Calu3 (cell line): ENCODE data around the gene MALRD1. TPM values are rescaled to one million over a fixed set of nuclear protein-coding genes. Genes with fewer than 3 reads are reported as not detected.

ENCODE experiments used
- BruUV-seq: library from RNA; stranded (reverse); fragments of 400-500 nt; replicated peaks from 2 replicates; lab custom pipeline; 2021; lab: Mats Ljungman, UMichigan
- CTCF ChIA-PET: fragments of 300-600 bp; sonication (Branson Sonifier 250); formaldehyde crosslinking; loops from one replicate; lab custom pipeline; 2022; ENCODE audit warnings: antibody characterized with exemption; lab: Charles Lee
- DNase-seq: peaks from one replicate; pipeline ENCODE4 v3.0.0; 2022
- H3K27ac Mint-ChIP-seq: one replicate; pipeline ENCODE4 v1.8.0; 2022; ENCODE audit warnings: mixed read lengths; ENCODE audit not compliant: unreplicated experiment
- H3K27me3 Mint-ChIP-seq: one replicate; pipeline ENCODE4 v1.8.0; 2022; ENCODE audit warnings: mixed read lengths; ENCODE audit not compliant: unreplicated experiment
- H3K36me3 Mint-ChIP-seq: one replicate; pipeline ENCODE4 v1.8.0; 2022; ENCODE audit warnings: mild to moderate bottlenecking, moderate library complexity, mixed read lengths; ENCODE audit not compliant: insufficient read depth, unreplicated experiment
- H3K4me1 Mint-ChIP-seq: one replicate; pipeline ENCODE4 v1.8.0; 2022; ENCODE audit warnings: mild to moderate bottlenecking, low read depth, mixed read lengths; ENCODE audit not compliant: unreplicated experiment
- H3K4me3 Mint-ChIP-seq: one replicate; pipeline ENCODE4 v1.8.0; 2022; ENCODE audit warnings: mild to moderate bottlenecking, low read depth, moderate library complexity, mixed read lengths; ENCODE audit not compliant: unreplicated experiment
- H3K9me3 Mint-ChIP-seq: one replicate; pipeline ENCODE4 v1.8.0; 2022; ENCODE audit warnings: low read depth, mixed read lengths; ENCODE audit not compliant: unreplicated experiment
- intact Hi-C: fragments of 100-400 bp; cut with micrococcal nuclease; formaldehyde crosslinking; loops from one replicate; pipeline ENCODE4 v1.10.0; 2022; ENCODE audit not compliant: unreplicated experiment
- total RNA-seq: library from RNA; stranded (reverse); gene quantifications from 2 replicates; pipeline ENCODE4 v1.2.3, GENCODE V29; 2022
- TF ChIP-seq, protein P1 (sequence below): fragments of 200-600 bp; IDR thresholded peaks from one replicate; pipeline ENCODE4 v1.8.0; 2022; ENCODE audit warnings: antibody characterized with exemption; ENCODE audit not compliant: unreplicated experiment

The MALRD1 gene
- total RNA-seq, 1 experiment from 2014 or later, result not detected

DNA sequence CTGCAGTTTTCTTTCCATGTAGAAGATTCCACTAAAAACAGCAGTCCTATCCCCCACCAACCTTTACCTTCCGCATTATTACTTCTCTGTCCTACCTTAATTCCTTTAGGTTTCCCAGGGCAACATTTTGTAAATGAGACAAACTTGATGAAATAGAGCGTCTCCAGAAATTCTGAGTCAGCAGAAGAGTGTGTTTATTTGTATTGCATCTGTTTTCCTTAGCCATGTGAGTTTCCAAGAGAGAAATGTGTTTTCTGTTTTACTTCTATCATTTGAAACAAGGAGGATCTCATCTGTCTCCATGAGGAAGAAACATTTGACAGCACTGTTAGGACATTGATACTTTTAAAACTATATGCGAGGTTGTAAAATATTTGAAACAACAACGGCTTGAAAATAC lies 523.5 kb downstream of the MALRD1 start:
- Mint-ChIP-seq H3K4me3 (no peak overlapping the region), H3K27me3 (no peaks in the 10 kb centered on the region), H3K9me3 (peaks cover 20% of the 10 kb centered on the region), H3K4me1 (no peaks in the 10 kb centered on the region), H3K36me3 (no peaks in the 10 kb centered on the region), H3K27ac (no peak overlapping the region)
- intact Hi-C loops, result no loop called here
- no TSS peak for BruUV-seq
- no peak for DNase-seq
- CTCF ChIA-PET, result no interaction called here
- TF ChIP-seq, protein P1, sequence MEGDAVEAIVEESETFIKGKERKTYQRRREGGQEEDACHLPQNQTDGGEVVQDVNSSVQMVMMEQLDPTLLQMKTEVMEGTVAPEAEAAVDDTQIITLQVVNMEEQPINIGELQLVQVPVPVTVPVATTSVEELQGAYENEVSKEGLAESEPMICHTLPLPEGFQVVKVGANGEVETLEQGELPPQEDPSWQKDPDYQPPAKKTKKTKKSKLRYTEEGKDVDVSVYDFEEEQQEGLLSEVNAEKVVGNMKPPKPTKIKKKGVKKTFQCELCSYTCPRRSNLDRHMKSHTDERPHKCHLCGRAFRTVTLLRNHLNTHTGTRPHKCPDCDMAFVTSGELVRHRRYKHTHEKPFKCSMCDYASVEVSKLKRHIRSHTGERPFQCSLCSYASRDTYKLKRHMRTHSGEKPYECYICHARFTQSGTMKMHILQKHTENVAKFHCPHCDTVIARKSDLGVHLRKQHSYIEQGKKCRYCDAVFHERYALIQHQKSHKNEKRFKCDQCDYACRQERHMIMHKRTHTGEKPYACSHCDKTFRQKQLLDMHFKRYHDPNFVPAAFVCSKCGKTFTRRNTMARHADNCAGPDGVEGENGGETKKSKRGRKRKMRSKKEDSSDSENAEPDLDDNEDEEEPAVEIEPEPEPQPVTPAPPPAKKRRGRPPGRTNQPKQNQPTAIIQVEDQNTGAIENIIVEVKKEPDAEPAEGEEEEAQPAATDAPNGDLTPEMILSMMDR, result no peak

DNA sequence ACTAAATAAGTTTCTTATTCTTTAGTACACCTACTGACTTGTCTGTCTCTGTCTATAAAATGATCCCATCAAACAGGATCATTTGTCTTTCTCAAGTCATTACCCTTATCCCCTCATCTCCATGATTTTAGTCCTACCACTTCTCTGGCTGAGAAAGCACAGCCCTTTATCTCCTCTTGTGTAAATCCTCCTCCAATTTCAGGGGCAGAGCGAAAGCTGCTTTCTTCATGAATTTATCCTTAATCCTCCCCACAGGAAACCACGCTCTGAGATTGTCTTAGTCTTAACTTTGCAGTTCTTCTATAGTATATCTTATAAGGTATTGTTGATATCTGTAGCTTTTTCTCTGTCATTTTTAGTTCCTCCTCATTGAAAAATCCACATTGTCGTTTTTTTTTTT lies 528.0 kb downstream of the MALRD1 start:
- no TSS peak for BruUV-seq
- DNase-seq, result no peak
- H3K4me1 Mint-ChIP-seq, result no peaks in the 10 kb centered on the region
- no peaks in the 10 kb centered on the region for H3K27me3 Mint-ChIP-seq
- H3K9me3 Mint-ChIP-seq, result peaks cover 17% of the 10 kb centered on the region
- TF ChIP-seq, protein P1, result no peak
- CTCF ChIA-PET, result no interaction called here
- intact Hi-C loops, result no loop called here
- H3K27ac Mint-ChIP-seq, result no peak overlapping the region
- no peaks in the 10 kb centered on the region for H3K36me3 Mint-ChIP-seq
- H3K4me3 Mint-ChIP-seq, result no peak overlapping the region

DNA sequence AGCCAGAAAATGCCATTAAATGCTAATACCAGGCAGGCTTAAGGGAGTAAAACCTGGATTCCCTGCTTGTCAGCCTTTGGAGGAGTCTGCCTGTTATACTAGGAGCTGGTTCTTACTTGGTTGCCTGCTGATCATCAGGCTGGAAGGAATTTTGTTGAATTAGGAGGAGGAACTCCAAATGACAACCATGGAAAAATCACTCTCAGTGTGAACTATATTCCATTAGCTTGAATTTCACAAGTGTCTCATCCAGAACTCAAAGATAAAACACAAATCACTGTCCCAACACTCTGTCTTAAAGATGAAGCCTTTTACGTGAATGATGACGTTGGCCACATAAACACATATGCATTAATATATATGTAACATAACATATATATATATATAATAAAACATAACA lies 528.8 kb downstream of the MALRD1 start:
- Mint-ChIP-seq H3K27me3 (no peaks in the 10 kb centered on the region), H3K27ac (no peak overlapping the region), H3K36me3 (no peaks in the 10 kb centered on the region), H3K4me1 (no peaks in the 10 kb centered on the region), H3K9me3 (peaks cover 15% of the 10 kb centered on the region), H3K4me3 (no peak overlapping the region)
- intact Hi-C loops, result no loop called here
- CTCF ChIA-PET, result no interaction called here
- no peak for DNase-seq
- TF ChIP-seq, protein P1, result no peak
- no TSS peak for BruUV-seq

DNA sequence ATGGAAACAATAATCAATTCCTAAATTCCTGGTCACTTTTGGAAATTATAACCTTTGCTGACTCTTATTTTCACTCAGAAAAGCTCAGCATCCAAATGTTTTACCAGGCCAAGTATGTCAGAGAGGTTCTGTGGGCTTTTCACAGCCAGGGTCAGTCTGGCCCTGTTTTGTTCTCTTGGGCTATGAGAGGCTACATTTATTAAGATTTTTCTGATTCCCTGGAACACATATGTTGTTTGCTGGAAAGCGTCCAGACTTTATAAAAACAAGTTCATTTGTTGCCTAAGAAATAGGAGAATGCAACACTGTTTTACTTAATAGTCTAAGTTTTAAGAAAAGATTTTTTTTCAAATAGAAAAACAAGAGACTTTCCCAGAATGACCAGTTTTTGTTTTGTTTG lies 529.2 kb downstream of the MALRD1 start:
- no peak overlapping the region for H3K27ac Mint-ChIP-seq
- peaks cover 13% of the 10 kb centered on the region for H3K9me3 Mint-ChIP-seq
- H3K27me3 Mint-ChIP-seq, result no peaks in the 10 kb centered on the region
- no peak for DNase-seq
- no peaks in the 10 kb centered on the region for H3K36me3 Mint-ChIP-seq
- BruUV-seq, result no TSS peak
- TF ChIP-seq, protein P1, result no peak
- H3K4me3 Mint-ChIP-seq, result no peak overlapping the region
- intact Hi-C loops, result no loop called here
- no peaks in the 10 kb centered on the region for H3K4me1 Mint-ChIP-seq
- CTCF ChIA-PET, result interaction anchor here (0.7 kb wide), 1 partner anchor 24 kb away, joined by 3 read pairs; no protein-coding TSS in a partner anchor
